GM18867 (cell line): ENCODE data around the gene P2RX6.
"Not testable (repeated sequence)": the region's sequence is repeated elsewhere in the genome, so short reads cannot be mapped to it uniquely, and the experiment has no call there.

ENCODE experiments used
- ATAC-seq: cut with Tn5 transposase; IDR thresholded peaks from one replicate; pipeline ENCODE4 v1.9.1; 2021; ENCODE audit warnings: mild to moderate bottlenecking, moderate library complexity; ENCODE audit not compliant: unreplicated experiment

Gene P2RX6

GRCh38 chr22:21014726-21015465 is at the start of gene P2RX6:
P2RX6 (plus strand) TSS chr22:21015165; CDS start chr22:21015175, 10 bp downstream.
- ATAC-seq, result no peak

- no peak for ATAC-seq
Observed at GRCh38 chr22:20965888-20966855, 48.8 kb upstream of the P2RX6 start.

- ATAC-seq, result no peak
Observed at GRCh38 chr22:20966883-20967696, 47.9 kb upstream of the P2RX6 start, which contains the start of gene AIFM3. AIFM3 (plus strand) TSS chr22:20967255; CDS start chr22:20967945, 690 bp downstream.

GRCh38 chr22:20967697-20968211 is 47.2 kb upstream of the P2RX6 start:
- no peak for ATAC-seq

GRCh38 chr22:20968281-20968977 is 46.5 kb upstream of the P2RX6 start:
- no peak for ATAC-seq

- no peak for ATAC-seq
Observed at GRCh38 chr22:20970939-20971657, 43.9 kb upstream of the P2RX6 start.

GRCh38 chr22:20972014-20972694 is 42.8 kb upstream of the P2RX6 start:
- not testable (repeated sequence) for ATAC-seq

- ATAC-seq, result no peak
Observed at GRCh38 chr22:20972933-20973577, 41.9 kb upstream of the P2RX6 start.

GRCh38 chr22:20973634-20974286 is 41.2 kb upstream of the P2RX6 start:
- no peak for ATAC-seq

GRCh38 chr22:20974336-20974955 is 40.5 kb upstream of the P2RX6 start:
- ATAC-seq, result no peak

GRCh38 chr22:20975541-20976290 is 39.2 kb upstream of the P2RX6 start:
- ATAC-seq, result no peak

GRCh38 chr22:20976291-20976877 is 38.6 kb upstream of the P2RX6 start:
- ATAC-seq, result no peak

- ATAC-seq, result no peak
Observed at GRCh38 chr22:20977019-20977418, 37.9 kb upstream of the P2RX6 start.

- ATAC-seq, result no peak
Observed at GRCh38 chr22:20977516-20978170, 37.3 kb upstream of the P2RX6 start.

GRCh38 chr22:20978419-20978818 is 36.5 kb upstream of the P2RX6 start:
- ATAC-seq, result no peak
